Caco-2 (cell line): ENCODE data around the gene PHC2. TPM values are rescaled to one million over a fixed set of nuclear protein-coding genes. Genes with fewer than 3 reads are reported as not detected.

ENCODE experiments used
- BruUV-seq: library from RNA; stranded (reverse); fragments of 400-500 nt; replicated peaks from 2 replicates; lab custom pipeline; 2021; lab: Mats Ljungman, UMichigan
- CTCF ChIA-PET: fragments of 300-600 bp; sonication (Branson Sonifier 250); formaldehyde crosslinking; loops from one replicate; lab custom pipeline; 2022; ENCODE audit warnings: antibody characterized with exemption; lab: Charles Lee
- POLR2A ChIA-PET: fragments of 300-600 bp; sonication (Branson Sonifier 250); formaldehyde crosslinking; loops from one replicate; lab custom pipeline; 2022; ENCODE audit warnings: antibody characterized with exemption; lab: Charles Lee
- DNase-seq, 2 experiments: peaks; one replicate each; pipeline versions ENCODE4 v3.0.0 to v3.0.0-alpha.2; 2020 to 2022
- H3K27me3 ChIP-seq: replicated peaks from 2 replicates; pipeline ENCODE4 v1.6.0; 2011; ENCODE audit warnings: low read length; ENCODE audit not compliant: control insufficient read depth, insufficient read depth
- H3K36me3 ChIP-seq: 2 replicates; pipeline ENCODE4 v1.5.1; 2011; ENCODE audit warnings: low read length; ENCODE audit not compliant: control insufficient read depth, insufficient read depth
- H3K4me1 ChIP-seq: fragments of 250-450 bp; sonication (Bioruptor Pico); 2 replicates; pipeline ENCODE4 v1.5.1; 2020; ENCODE audit warnings: mild to moderate bottlenecking
- H3K4me3 ChIP-seq: 2 replicates; pipeline ENCODE4 v1.5.1; 2011; ENCODE audit warnings: low read depth, mild to moderate bottlenecking, control low read depth, low read length
- H3K9me3 ChIP-seq: fragments of 250-450 bp; sonication (Bioruptor Pico); 2 replicates; pipeline ENCODE4 v1.5.1; 2020; ENCODE audit warnings: mild to moderate bottlenecking, moderate library complexity
- H3K27ac Mint-ChIP-seq: one replicate; pipeline ENCODE4 v1.8.0; 2022; ENCODE audit warnings: mixed read lengths; ENCODE audit not compliant: unreplicated experiment
- H3K27me3 Mint-ChIP-seq: one replicate; pipeline ENCODE4 v1.8.0; 2022; ENCODE audit warnings: mixed read lengths; ENCODE audit not compliant: insufficient read depth, unreplicated experiment
- H3K36me3 Mint-ChIP-seq: one replicate; pipeline ENCODE4 v1.8.0; 2022; ENCODE audit warnings: mild to moderate bottlenecking, mixed read lengths; ENCODE audit not compliant: insufficient read depth, unreplicated experiment
- H3K4me1 Mint-ChIP-seq: one replicate; pipeline ENCODE4 v1.8.0; 2022; ENCODE audit warnings: low read depth, mixed read lengths; ENCODE audit not compliant: unreplicated experiment
- H3K4me3 Mint-ChIP-seq: one replicate; pipeline ENCODE4 v1.8.0; 2022; ENCODE audit warnings: mild to moderate bottlenecking, moderate library complexity, mixed read lengths; ENCODE audit not compliant: unreplicated experiment
- H3K9me3 Mint-ChIP-seq: one replicate; pipeline ENCODE4 v1.8.0; 2022; ENCODE audit warnings: mixed read lengths; ENCODE audit not compliant: unreplicated experiment
- CTCF ChIP-seq, 2 experiments: fragments of 200-600 bp in 1 of 2; IDR thresholded peaks; 1 replicate in 1 of 2; 2 replicates in 1 of 2; pipeline versions ENCODE4 v1.5.1 to v1.8.0; 2011 to 2022; ENCODE audit warnings: antibody characterized with exemption in 1 of 2, control low read depth in 1 of 2, inconsistent platforms in 1 of 2, low read depth in 1 of 2, low read length in 1 of 2, mild to moderate bottlenecking in 1 of 2, moderate library complexity in 1 of 2; ENCODE audit not compliant: insufficient read depth in 1 of 2, severe bottlenecking in 1 of 2, unreplicated experiment in 1 of 2
- intact Hi-C: fragments of 100-400 bp; cut with micrococcal nuclease; formaldehyde crosslinking; loops from one replicate; pipeline ENCODE4 v1.10.0; 2022; ENCODE audit not compliant: unreplicated experiment
- total RNA-seq: library from RNA; stranded (reverse); gene quantifications from 2 replicates; pipeline ENCODE4 v1.2.3, GENCODE V29; 2022

PHC2 gene
- total RNA-seq, 1 experiment from 2014 or later = 35.2 TPM

DNA sequence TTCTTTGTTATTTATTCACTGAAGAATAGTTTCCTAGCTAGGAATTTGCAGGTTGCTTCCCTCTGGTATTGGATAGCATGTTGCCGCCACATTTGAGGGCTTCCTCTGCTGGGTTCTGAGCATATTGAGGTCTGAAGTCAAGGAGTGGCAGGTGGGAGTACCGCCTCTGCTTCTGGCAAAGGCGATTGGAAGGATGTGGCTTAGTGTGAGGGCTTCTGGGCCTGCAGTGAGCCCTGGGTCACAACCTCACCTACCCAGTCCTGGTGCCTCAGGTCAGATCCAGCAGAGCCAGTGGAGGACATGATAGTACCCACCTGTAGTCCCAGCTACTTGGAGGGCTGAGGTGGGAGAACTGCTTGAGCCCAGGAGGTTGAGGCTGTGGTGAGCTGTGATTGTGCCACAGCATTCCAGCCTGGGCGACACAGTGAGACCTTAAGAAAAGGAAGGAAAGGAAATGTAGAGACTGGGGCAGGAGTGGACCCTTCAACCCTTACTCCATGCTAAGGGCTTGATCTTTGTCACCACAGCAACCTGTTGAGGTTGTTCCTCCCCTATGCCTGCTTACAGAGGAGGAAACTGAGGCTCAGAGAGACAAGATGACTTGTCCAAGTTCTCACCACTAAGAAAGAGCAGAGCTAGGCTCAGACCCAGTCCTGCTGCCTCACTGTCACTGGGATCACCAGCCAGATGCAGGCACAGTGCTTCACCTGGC, 132.8 kb downstream of the PHC2 start:
- intact Hi-C loops = loop anchor here (1.0 to 5.0 kb wide), 3 partner anchors 39 to 159 kb away; no protein-coding TSS in a partner anchor
- no peaks in the 10 kb centered on the region for H3K9me3 ChIP-seq
- no peaks in the 10 kb centered on the region for H3K4me1 ChIP-seq
- H3K4me3 Mint-ChIP-seq = no peak overlapping the region
- no peak for TF ChIP-seq CTCF (IDR thresholded peaks at IDR 0.05; ENCODE audit: insufficient read depth in 1 of 2, low read depth in 1 of 2, low read length in 1 of 2, severe bottlenecking in 1 of 2, unreplicated experiment in 1 of 2)
- no peaks in the 10 kb centered on the region for H3K36me3 ChIP-seq
- H3K9me3 Mint-ChIP-seq = no peaks in the 10 kb centered on the region
- H3K27me3 Mint-ChIP-seq = no peaks in the 10 kb centered on the region
- H3K36me3 Mint-ChIP-seq = peaks cover 47% of the 10 kb centered on the region
- no peaks in the 10 kb centered on the region for H3K4me1 Mint-ChIP-seq
- CTCF ChIA-PET = interaction anchor here (0.7 to 1.0 kb wide), 2 partner anchors 172 to 1613 kb away, joined by 3 read pairs; no protein-coding TSS in a partner anchor
- no peaks in the 10 kb centered on the region for H3K27me3 ChIP-seq
- no TSS peak for BruUV-seq
- DNase-seq = no peak
- H3K4me3 ChIP-seq = no peak overlapping the region
- POLR2A ChIA-PET = no interaction called here
- no peak overlapping the region for H3K27ac Mint-ChIP-seq

DNA sequence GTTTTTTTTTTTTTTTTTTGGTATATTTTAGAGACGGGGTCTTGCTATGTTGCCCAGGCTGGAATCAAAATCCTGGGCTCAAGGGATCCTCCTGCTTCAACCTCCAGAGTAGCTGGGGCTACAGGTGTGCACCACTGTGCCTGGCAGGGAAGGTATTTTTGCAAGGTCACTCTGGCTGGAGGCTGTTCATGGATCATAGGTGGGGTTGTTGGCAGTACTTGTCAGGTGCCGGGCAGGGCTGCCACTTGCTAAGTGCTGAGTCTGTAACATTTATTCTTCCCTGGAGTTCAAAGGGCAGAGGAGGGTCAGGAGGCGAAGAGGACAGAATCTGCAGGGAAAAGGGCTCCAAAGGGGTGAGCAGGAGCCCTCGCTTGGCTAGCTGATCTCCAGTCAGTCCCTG, 134.1 kb downstream of the PHC2 start:
- Mint-ChIP-seq H3K4me1 (no peaks in the 10 kb centered on the region), H3K36me3 (peaks cover 46% of the 10 kb centered on the region), H3K27ac (no peak overlapping the region), H3K27me3 (no peaks in the 10 kb centered on the region), H3K9me3 (no peaks in the 10 kb centered on the region), H3K4me3 (no peak overlapping the region)
- Histone ChIP-seq H3K9me3 (no peaks in the 10 kb centered on the region), H3K36me3 (no peaks in the 10 kb centered on the region), H3K27me3 (no peaks in the 10 kb centered on the region), H3K4me1 (no peaks in the 10 kb centered on the region), H3K4me3 (no peak overlapping the region)
- no TSS peak for BruUV-seq
- CTCF ChIA-PET = no interaction called here
- DNase-seq = no peak
- no peak for TF ChIP-seq CTCF (IDR thresholded peaks at IDR 0.05; ENCODE audit: insufficient read depth in 1 of 2, low read depth in 1 of 2, low read length in 1 of 2, severe bottlenecking in 1 of 2, unreplicated experiment in 1 of 2)
- POLR2A ChIA-PET = no interaction called here
- intact Hi-C loops = loop anchor here (5.0 kb wide), 2 partner anchors 40 to 160 kb away; no protein-coding TSS in a partner anchor

DNA sequence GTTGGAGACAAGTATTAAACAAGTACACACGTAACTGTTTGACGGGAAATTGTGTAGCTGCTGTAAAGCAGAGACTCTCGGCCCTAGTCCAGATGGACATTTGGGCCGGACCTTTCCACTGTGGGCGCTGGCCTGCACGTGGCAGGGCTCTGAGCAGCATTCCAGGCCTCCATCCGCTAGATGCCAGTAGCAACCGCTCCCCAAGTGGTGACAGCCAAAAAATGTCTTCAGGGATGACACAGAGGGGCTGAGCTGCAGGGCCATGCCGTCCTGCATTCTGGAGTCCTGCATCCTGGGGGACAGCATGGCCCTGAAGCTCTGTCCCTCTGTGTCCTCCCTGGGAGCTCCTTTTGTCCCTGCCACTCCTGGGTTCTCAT, 134.8 kb downstream of the PHC2 start:
- TF ChIP-seq CTCF (IDR thresholded peaks at IDR 0.05; ENCODE audit: insufficient read depth in 1 of 2, low read depth in 1 of 2, low read length in 1 of 2, severe bottlenecking in 1 of 2, unreplicated experiment in 1 of 2) = no peak
- Histone ChIP-seq H3K4me1 (no peaks in the 10 kb centered on the region), H3K4me3 (no peak overlapping the region), H3K27me3 (no peaks in the 10 kb centered on the region), H3K9me3 (no peaks in the 10 kb centered on the region), H3K36me3 (no peaks in the 10 kb centered on the region)
- no TSS peak for BruUV-seq
- CTCF ChIA-PET = interaction anchor here (0.6 to 1.5 kb wide), 17 partner anchors 21 to 317 kb away, joined by 3 to 11 read pairs (median 4); partner anchors contain the start of gene A3GALT2
- H3K36me3 Mint-ChIP-seq = peaks cover 46% of the 10 kb centered on the region
- no peaks in the 10 kb centered on the region for H3K4me1 Mint-ChIP-seq
- no peaks in the 10 kb centered on the region for H3K9me3 Mint-ChIP-seq
- no peak for DNase-seq
- H3K4me3 Mint-ChIP-seq = no peak overlapping the region
- H3K27ac Mint-ChIP-seq = no peak overlapping the region
- POLR2A ChIA-PET = no interaction called here
- intact Hi-C loops = loop anchor here (5.0 kb wide), 2 partner anchors 41 to 161 kb away; no protein-coding TSS in a partner anchor
- H3K27me3 Mint-ChIP-seq = no peaks in the 10 kb centered on the region
